Activated CD8-positive, alpha-beta memory T cell treated with anti-CD3 and anti-CD28 coated beads for 1 hour (primary cell): ENCODE data around the gene ZNF234.
A peak's percentile ranks its signal among the peaks of the same experiment; 100 is the strongest.
"Not testable (repeated sequence)": the region's sequence is repeated elsewhere in the genome, so short reads cannot be mapped to it uniquely, and the experiment has no call there.

Source experiments
- DNase-seq, 2 donors: peaks; one replicate each; pipeline ENCODE4 v3.0.0-alpha.2; 2020; ENCODE audit warnings: low read depth in 1 of 2; ENCODE audit errors: extremely low read depth in 1 of 2

The ZNF234 gene

GRCh38 chr19:44180968-44181367, 39.6 kb downstream of the ZNF234 start:
- no peak for DNase-seq

- DNase-seq: no peak
These were observed 40.8 kb downstream of the ZNF234 start for GRCh38 chr19:44182145-44182544.

GRCh38 chr19:44190020-44190419, 48.7 kb downstream of the ZNF234 start:
- DNase-seq: no peak

GRCh38 chr19:44192127-44192526, 50.8 kb downstream of the ZNF234 start:
- no peak for DNase-seq

- no peak for DNase-seq
These were observed 55.4 kb downstream of the ZNF234 start for GRCh38 chr19:44196772-44197171.

- DNase-seq: no peak
These were observed 61.1 kb downstream of the ZNF234 start for GRCh38 chr19:44202470-44202869.

- no peak for DNase-seq
These were observed 61.6 kb downstream of the ZNF234 start for GRCh38 chr19:44202974-44203373.

- DNase-seq: not testable (repeated sequence)
These were observed 62.5 kb downstream of the ZNF234 start for GRCh38 chr19:44203877-44204276.

GRCh38 chr19:44204772-44205171, 63.4 kb downstream of the ZNF234 start:
- no peak for DNase-seq

- peak; percentile 43 to 55 for DNase-seq
These were observed 65.9 kb downstream of the ZNF234 start for GRCh38 chr19:44207126-44207803.
